ENCODE data around the gene PIGL.
"Not testable (repeated sequence)": the region's sequence is repeated elsewhere in the genome, so short reads cannot be mapped to it uniquely, and the experiment has no call there.

Gene PIGL

GRCh38 chr17:16281351-16281750, 64.3 kb downstream of the PIGL start:
- Mint-ChIP-seq H3K9me3 (ENCODE audit: low read depth) (no peaks in the 10 kb centered on the region), H3K4me3 (no peak overlapping the region), H3K4me1 (ENCODE audit: low read depth) (peaks cover 32% of the 10 kb centered on the region), H3K27me3 (no peaks in the 10 kb centered on the region), H3K27ac (no peak overlapping the region), H3K36me3 (peaks cover 30% of the 10 kb centered on the region)

GRCh38 chr17:16282522-16282921, 65.5 kb downstream of the PIGL start:
- Mint-ChIP-seq H3K4me1 (ENCODE audit: low read depth) (peaks cover 44% of the 10 kb centered on the region), H3K36me3 (peaks cover 26% of the 10 kb centered on the region), H3K9me3 (ENCODE audit: low read depth) (no peaks in the 10 kb centered on the region), H3K27ac (no peak overlapping the region), H3K27me3 (no peaks in the 10 kb centered on the region), H3K4me3 (no peak overlapping the region)

- H3K4me1 Mint-ChIP-seq (ENCODE audit: low read depth): peaks cover 56% of the 10 kb centered on the region
- H3K27ac Mint-ChIP-seq: no peak overlapping the region
- peaks cover 19% of the 10 kb centered on the region for H3K36me3 Mint-ChIP-seq
- no peaks in the 10 kb centered on the region for H3K9me3 Mint-ChIP-seq (ENCODE audit: low read depth)
- no peaks in the 10 kb centered on the region for H3K27me3 Mint-ChIP-seq
- H3K4me3 Mint-ChIP-seq: no peak overlapping the region
These were observed 66.7 kb downstream of the PIGL start for GRCh38 chr17:16283705-16284104.

- peaks cover 60% of the 10 kb centered on the region for H3K4me1 Mint-ChIP-seq (ENCODE audit: low read depth)
These were observed 68.6 kb downstream of the PIGL start for GRCh38 chr17:16285646-16286008.

GRCh38 chr17:16286009-16286946, 69.3 kb downstream of the PIGL start:
- peaks cover 12% of the 10 kb centered on the region for H3K36me3 Mint-ChIP-seq

More at GRCh38 chr17:16285646-16286008, 68.6 kb downstream of the PIGL start:
- peaks cover 12% of the 10 kb centered on the region for H3K36me3 Mint-ChIP-seq
- peak overlapping the region; percentile 95 for H3K27ac Mint-ChIP-seq
- no peaks in the 10 kb centered on the region for H3K27me3 Mint-ChIP-seq
- no peaks in the 10 kb centered on the region for H3K9me3 Mint-ChIP-seq (ENCODE audit: low read depth)
- peak overlapping the region; percentile 77 for H3K4me3 Mint-ChIP-seq

GRCh38 chr17:16286947-16287562, 70.0 kb downstream of the PIGL start:
- H3K27ac Mint-ChIP-seq: peak overlapping the region; percentile 95
- no peaks in the 10 kb centered on the region for H3K9me3 Mint-ChIP-seq (ENCODE audit: low read depth)
- H3K36me3 Mint-ChIP-seq: peaks cover 12% of the 10 kb centered on the region
- peak overlapping the region; percentile 77 for H3K4me3 Mint-ChIP-seq
- no peaks in the 10 kb centered on the region for H3K27me3 Mint-ChIP-seq
- peaks cover 56% of the 10 kb centered on the region for H3K4me1 Mint-ChIP-seq (ENCODE audit: low read depth)

More at GRCh38 chr17:16286009-16286946, 69.3 kb downstream of the PIGL start:
- Mint-ChIP-seq H3K4me3 (peak overlapping the region; percentile 77), H3K27ac (peak overlapping the region; percentile 95), H3K4me1 (ENCODE audit: low read depth) (peaks cover 60% of the 10 kb centered on the region), H3K9me3 (ENCODE audit: low read depth) (no peaks in the 10 kb centered on the region), H3K27me3 (no peaks in the 10 kb centered on the region)

GRCh38 chr17:16287563-16288027, 70.6 kb downstream of the PIGL start:
- Mint-ChIP-seq H3K36me3 (peaks cover 12% of the 10 kb centered on the region), H3K9me3 (ENCODE audit: low read depth) (no peaks in the 10 kb centered on the region), H3K4me1 (ENCODE audit: low read depth) (peaks cover 56% of the 10 kb centered on the region)

GRCh38 chr17:16288860-16289571, 72.0 kb downstream of the PIGL start:
- no peak overlapping the region for H3K4me3 Mint-ChIP-seq
- H3K36me3 Mint-ChIP-seq: peaks cover 14% of the 10 kb centered on the region
- H3K27ac Mint-ChIP-seq: peak overlapping the region; percentile 81
- H3K27me3 Mint-ChIP-seq: no peaks in the 10 kb centered on the region
- no peaks in the 10 kb centered on the region for H3K9me3 Mint-ChIP-seq (ENCODE audit: low read depth)
- peaks cover 60% of the 10 kb centered on the region for H3K4me1 Mint-ChIP-seq (ENCODE audit: low read depth)

More at GRCh38 chr17:16287563-16288027, 70.6 kb downstream of the PIGL start:
- Mint-ChIP-seq H3K27me3 (no peaks in the 10 kb centered on the region), H3K4me3 (peak overlapping the region; percentile 77), H3K27ac (peak overlapping the region; percentile 95)

GRCh38 chr17:16293931-16294330, 76.9 kb downstream of the PIGL start:
- H3K27ac Mint-ChIP-seq: no peak overlapping the region
- H3K36me3 Mint-ChIP-seq: peaks cover 5% of the 10 kb centered on the region
- H3K4me1 Mint-ChIP-seq (ENCODE audit: low read depth): peaks cover 33% of the 10 kb centered on the region
- no peaks in the 10 kb centered on the region for H3K9me3 Mint-ChIP-seq (ENCODE audit: low read depth)
- H3K4me3 Mint-ChIP-seq: no peak overlapping the region
- H3K27me3 Mint-ChIP-seq: no peaks in the 10 kb centered on the region

- no peak overlapping the region for H3K27ac Mint-ChIP-seq
- no peak overlapping the region for H3K4me3 Mint-ChIP-seq
- no peaks in the 10 kb centered on the region for H3K9me3 Mint-ChIP-seq (ENCODE audit: low read depth)
- peaks cover 27% of the 10 kb centered on the region for H3K4me1 Mint-ChIP-seq (ENCODE audit: low read depth)
- H3K36me3 Mint-ChIP-seq: peaks cover 5% of the 10 kb centered on the region
- H3K27me3 Mint-ChIP-seq: no peaks in the 10 kb centered on the region
These were observed 77.5 kb downstream of the PIGL start for GRCh38 chr17:16294560-16294959.

- peaks cover 25% of the 10 kb centered on the region for H3K4me1 Mint-ChIP-seq (ENCODE audit: low read depth)
- H3K9me3 Mint-ChIP-seq (ENCODE audit: low read depth); H3K27ac Mint-ChIP-seq; H3K36me3 Mint-ChIP-seq; H3K4me3 Mint-ChIP-seq; H3K27me3 Mint-ChIP-seq: not testable (repeated sequence)
These were observed 79.1 kb downstream of the PIGL start for GRCh38 chr17:16296072-16296471.

- Mint-ChIP-seq H3K4me3 (no peak overlapping the region), H3K4me1 (ENCODE audit: low read depth) (peaks cover 25% of the 10 kb centered on the region), H3K27me3 (no peaks in the 10 kb centered on the region), H3K36me3 (peaks cover 8% of the 10 kb centered on the region), H3K27ac (no peak overlapping the region), H3K9me3 (ENCODE audit: low read depth) (no peaks in the 10 kb centered on the region)
These were observed 80.5 kb downstream of the PIGL start for GRCh38 chr17:16297367-16298139.

GRCh38 chr17:16298140-16298662, 81.2 kb downstream of the PIGL start:
- no peaks in the 10 kb centered on the region for H3K9me3 Mint-ChIP-seq (ENCODE audit: low read depth)
- H3K36me3 Mint-ChIP-seq: peaks cover 6% of the 10 kb centered on the region
- H3K4me1 Mint-ChIP-seq (ENCODE audit: low read depth): peaks cover 25% of the 10 kb centered on the region
- H3K4me3 Mint-ChIP-seq: no peak overlapping the region
- no peaks in the 10 kb centered on the region for H3K27me3 Mint-ChIP-seq
- no peak overlapping the region for H3K27ac Mint-ChIP-seq

GRCh38 chr17:16300554-16300953, 83.5 kb downstream of the PIGL start:
- H3K9me3 Mint-ChIP-seq (ENCODE audit: low read depth): no peaks in the 10 kb centered on the region
- no peaks in the 10 kb centered on the region for H3K27me3 Mint-ChIP-seq
- H3K4me3 Mint-ChIP-seq: no peak overlapping the region
- no peak overlapping the region for H3K27ac Mint-ChIP-seq
- peaks cover 6% of the 10 kb centered on the region for H3K36me3 Mint-ChIP-seq
- H3K4me1 Mint-ChIP-seq (ENCODE audit: low read depth): peaks cover 21% of the 10 kb centered on the region
